ENCODE data around the gene GABBR2. TPM values are rescaled to one million over a fixed set of nuclear protein-coding genes. Genes with fewer than 3 reads are reported as not detected.

GABBR2 gene
- polyA plus RNA-seq, 1 donor (not counting 4 experiments of a cell fraction or from before 2014, with no cell fraction given) = 0.01 TPM

DNA sequence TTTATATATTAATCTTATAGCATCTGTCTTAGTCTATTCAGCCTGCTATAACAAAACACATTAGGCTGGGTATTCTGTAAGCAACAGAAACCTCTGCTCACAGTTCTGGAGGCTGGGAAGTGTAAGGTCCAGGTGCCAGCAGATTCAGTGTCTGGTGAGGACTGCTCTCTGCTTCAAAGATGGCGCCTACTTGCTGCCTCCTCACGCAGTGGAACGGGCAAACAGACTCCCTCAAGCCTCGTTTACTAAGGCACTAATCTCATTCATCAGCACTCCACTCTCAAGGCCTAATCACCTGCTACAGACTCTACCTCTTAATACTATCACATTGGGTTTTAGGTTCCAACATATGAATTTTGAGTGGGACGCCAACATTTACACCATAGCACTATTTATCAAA is 448.1 kb downstream of the GABBR2 start:
- TF ChIP-seq CTCF (optimal IDR thresholded peaks at IDR 0.05 in 1 of 3, IDR thresholded peaks at IDR 0.05 in 1 of 3, conservative IDR thresholded peaks at IDR 0.05 in 1 of 3; ENCODE audit: extremely low read depth in 1 of 3, insufficient read depth in 2 of 3, low read length in 3 of 3) = no peak
- no peak for TF ChIP-seq EZH2 (IDR thresholded peaks at IDR 0.05; ENCODE audit: low read length)
- H3K27me3 ChIP-seq (ENCODE audit: control insufficient read depth, extremely low read depth, insufficient read depth, low read length) = no peaks in the 10 kb centered on the region
- no peaks in the 10 kb centered on the region for H4K20me1 ChIP-seq (ENCODE audit: control insufficient read depth, extremely low read depth, insufficient read depth, low read length)
- no peak overlapping the region for H3K4me2 ChIP-seq (ENCODE audit: control insufficient read depth, extremely low read depth, insufficient read depth, low read depth, low read length)
- no peak overlapping the region for H3K4me3 ChIP-seq (ENCODE audit: control insufficient read depth in 2 of 3, extremely low read depth in 1 of 3, insufficient read depth in 2 of 3, low read depth in 1 of 3, low read length in 3 of 3)
- no peaks in the 10 kb centered on the region for H3K9me3 ChIP-seq (ENCODE audit: control insufficient read depth, low read depth, low read length)
- H3K9ac ChIP-seq (ENCODE audit: control insufficient read depth, extremely low read depth, insufficient read depth, low read length) = no peak overlapping the region
- no peak overlapping the region for H3K27ac ChIP-seq (ENCODE audit: control insufficient read depth, insufficient read depth, low read length)
- H3K4me1 ChIP-seq (ENCODE audit: control insufficient read depth, extremely low read depth, insufficient read depth, low read length) = peaks cover 4% of the 10 kb centered on the region
- H3K36me3 ChIP-seq (ENCODE audit: control insufficient read depth in 2 of 2, extremely low read depth in 1 of 2, insufficient read depth in 2 of 2, low read length in 2 of 2) = no peaks in the 10 kb centered on the region
- peaks cover 4% of the 10 kb centered on the region for H3K79me2 ChIP-seq (ENCODE audit: control insufficient read depth, insufficient read depth, low read length)
- dilution Hi-C loops (cut with MboI; ENCODE audit: extremely low pct_ligation_motif_present, low sequenced_read_pairs) = no loop called here
- DNase-seq (ENCODE audit: low read depth, low spot score) (no peak), FAIRE-seq (no peak)
- H3K9me1 ChIP-seq (ENCODE audit: control insufficient read depth, extremely low read depth, insufficient read depth, low read length) = no peaks in the 10 kb centered on the region
- H2AFZ ChIP-seq (ENCODE audit: control insufficient read depth, low read length) = no peak overlapping the region

DNA sequence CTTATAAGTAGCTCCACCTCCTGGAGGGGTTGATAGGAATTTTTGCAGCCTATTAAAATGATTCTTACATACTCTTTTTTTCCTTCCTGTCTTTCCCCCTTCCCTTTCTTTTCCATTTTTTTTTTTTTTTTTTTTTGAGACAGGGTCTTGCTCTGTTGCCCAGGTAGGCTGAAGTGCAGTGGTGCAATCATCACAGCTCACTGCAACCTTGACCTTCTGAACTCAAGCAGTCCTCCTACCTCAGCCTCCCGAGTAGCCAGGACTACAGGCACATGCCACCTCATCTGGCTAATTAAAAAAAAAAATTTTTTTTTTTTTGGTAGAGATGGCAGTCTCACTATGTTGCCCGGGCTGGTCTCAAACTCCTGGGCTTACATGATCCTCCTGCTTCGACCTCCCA is 448.9 kb downstream of the GABBR2 start:
- no peak for DNase-seq (ENCODE audit: low read depth, low spot score)
- FAIRE-seq = no peak
- no peaks in the 10 kb centered on the region for H3K9me1 ChIP-seq (ENCODE audit: control insufficient read depth, extremely low read depth, insufficient read depth, low read length)
- no peak overlapping the region for H3K4me3 ChIP-seq (ENCODE audit: control insufficient read depth in 2 of 3, extremely low read depth in 1 of 3, insufficient read depth in 2 of 3, low read depth in 1 of 3, low read length in 3 of 3)
- no peak overlapping the region for H3K27ac ChIP-seq (ENCODE audit: control insufficient read depth, insufficient read depth, low read length)
- H3K36me3 ChIP-seq (ENCODE audit: control insufficient read depth in 2 of 2, extremely low read depth in 1 of 2, insufficient read depth in 2 of 2, low read length in 2 of 2) = no peaks in the 10 kb centered on the region
- H3K79me2 ChIP-seq (ENCODE audit: control insufficient read depth, insufficient read depth, low read length) = peaks cover 11% of the 10 kb centered on the region
- H2AFZ ChIP-seq (ENCODE audit: control insufficient read depth, low read length) = no peak overlapping the region
- H3K27me3 ChIP-seq (ENCODE audit: control insufficient read depth, extremely low read depth, insufficient read depth, low read length) = no peaks in the 10 kb centered on the region
- TF ChIP-seq CTCF (optimal IDR thresholded peaks at IDR 0.05 in 1 of 3, IDR thresholded peaks at IDR 0.05 in 1 of 3, conservative IDR thresholded peaks at IDR 0.05 in 1 of 3; ENCODE audit: extremely low read depth in 1 of 3, insufficient read depth in 2 of 3, low read length in 3 of 3) = no peak
- no peak for TF ChIP-seq EZH2 (IDR thresholded peaks at IDR 0.05; ENCODE audit: low read length)
- H3K9ac ChIP-seq (ENCODE audit: control insufficient read depth, extremely low read depth, insufficient read depth, low read length) = no peak overlapping the region
- H3K9me3 ChIP-seq (ENCODE audit: control insufficient read depth, low read depth, low read length) = no peaks in the 10 kb centered on the region
- H3K4me1 ChIP-seq (ENCODE audit: control insufficient read depth, extremely low read depth, insufficient read depth, low read length) = peaks cover 4% of the 10 kb centered on the region
- dilution Hi-C loops (cut with MboI; ENCODE audit: extremely low pct_ligation_motif_present, low sequenced_read_pairs) = no loop called here
- H4K20me1 ChIP-seq (ENCODE audit: control insufficient read depth, extremely low read depth, insufficient read depth, low read length) = no peaks in the 10 kb centered on the region
- no peak overlapping the region for H3K4me2 ChIP-seq (ENCODE audit: control insufficient read depth, extremely low read depth, insufficient read depth, low read depth, low read length)
